ENCODE measurements around the gene PRDM15. TPM values are rescaled to one million over a fixed set of nuclear protein-coding genes. Genes with fewer than 3 reads are reported as not detected.

Gene PRDM15
- total RNA-seq, 2 experiments from 2014 or later, result 10.4 to 12.0 TPM

DNA sequence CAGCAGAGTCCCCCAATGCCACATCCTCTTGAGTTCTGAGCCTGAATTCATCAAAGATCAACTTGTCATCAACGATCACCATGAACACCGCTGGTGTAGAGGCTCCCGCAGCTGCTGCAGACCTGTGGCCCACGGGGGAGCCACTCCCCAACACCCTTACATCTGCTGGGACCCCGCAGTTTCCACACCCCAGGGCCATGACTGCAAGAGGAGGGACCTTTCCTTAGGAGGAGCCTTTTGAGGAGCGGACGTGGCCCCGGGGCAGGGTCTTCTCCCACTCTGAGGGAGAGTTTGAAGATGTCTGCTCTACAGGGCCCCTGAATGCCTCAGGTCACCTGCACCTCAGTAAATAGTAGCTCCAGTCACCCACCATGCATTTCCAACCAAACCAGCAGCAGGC, 2.7 kb downstream of the PRDM15 start:
- intact Hi-C loops (cut with DNase I, micrococcal nuclease), result loop anchor here in 1 of 2 experiments (1.0 to 5.0 kb wide), 2 partner anchors 26 to 361 kb away; no protein-coding TSS in a partner anchor
- no peak for TF ChIP-seq CTCF (IDR thresholded peaks at IDR 0.05)
- peak overlapping the region; percentile 60 for H3K4me3 Mint-ChIP-seq
- H3K4me1 Mint-ChIP-seq (ENCODE audit: low read depth), result peaks cover 37% of the 10 kb centered on the region
- no peak overlapping the region for H3K27ac Mint-ChIP-seq
- Histone ChIP-seq H3K4me1 (ENCODE audit: insufficient read depth, low read length) (peaks cover 32% of the 10 kb centered on the region), H3K27me3 (ENCODE audit: control insufficient read depth in 1 of 2, insufficient read depth in 2 of 2, low read length in 2 of 2) (no peaks in the 10 kb centered on the region), H3K27ac (ENCODE audit: low read depth in 1 of 2, low read length in 2 of 2) (no peak overlapping the region), H3K36me3 (ENCODE audit: insufficient read depth, low read length) (peaks cover 2% of the 10 kb centered on the region), H3K9me3 (ENCODE audit: control insufficient read depth in 1 of 2, insufficient read depth in 1 of 2, low read length in 2 of 2) (no peaks in the 10 kb centered on the region), H3K4me3 (ENCODE audit: low read length) (no peak overlapping the region)
- no peak for DNase-seq
- ChIA-PET CTCF (no interaction called here), POLR2A (interaction anchor here (1.3 kb wide), 1 partner anchor 50 kb away, joined by 3 read pairs; no protein-coding TSS in a partner anchor)
- no peaks in the 10 kb centered on the region for H3K9me3 Mint-ChIP-seq
- H3K27me3 Mint-ChIP-seq, result no peaks in the 10 kb centered on the region
- ATAC-seq (ENCODE audit: poor library complexity), result no peak
- peaks cover 14% of the 10 kb centered on the region for H3K36me3 Mint-ChIP-seq (ENCODE audit: low read depth)

- Mint-ChIP-seq H3K27me3 (no peaks in the 10 kb centered on the region), H3K4me3 (no peak overlapping the region), H3K9me3 (no peaks in the 10 kb centered on the region), H3K27ac (no peak overlapping the region), H3K4me1 (ENCODE audit: low read depth) (peaks cover 30% of the 10 kb centered on the region), H3K36me3 (ENCODE audit: low read depth) (peaks cover 14% of the 10 kb centered on the region)
- H3K36me3 ChIP-seq (ENCODE audit: insufficient read depth, low read length), result peaks cover 2% of the 10 kb centered on the region
- POLR2A ChIA-PET, result interaction anchor here (1.3 kb wide), 1 partner anchor 51 kb away, joined by 3 read pairs; no protein-coding TSS in a partner anchor
- no peak for TF ChIP-seq CTCF (IDR thresholded peaks at IDR 0.05)
- CTCF ChIA-PET, result no interaction called here
- no peak for ATAC-seq (ENCODE audit: poor library complexity)
- H3K4me1 ChIP-seq (ENCODE audit: insufficient read depth, low read length), result peaks cover 30% of the 10 kb centered on the region
- H3K27me3 ChIP-seq (ENCODE audit: control insufficient read depth in 1 of 2, insufficient read depth in 2 of 2, low read length in 2 of 2), result no peaks in the 10 kb centered on the region
- H3K4me3 ChIP-seq (ENCODE audit: low read length), result no peak overlapping the region
- intact Hi-C loops (cut with DNase I, micrococcal nuclease), result loop anchor here in 1 of 2 experiments (5.0 kb wide), 1 partner anchor 362 kb away; no protein-coding TSS in a partner anchor
- no peak for DNase-seq
- H3K9me3 ChIP-seq (ENCODE audit: control insufficient read depth in 1 of 2, insufficient read depth in 1 of 2, low read length in 2 of 2), result no peaks in the 10 kb centered on the region
- H3K27ac ChIP-seq (ENCODE audit: low read depth in 1 of 2, low read length in 2 of 2), result no peak overlapping the region
Observed at GRCh38 chr21:41875086-41875485, 4.1 kb downstream of the PRDM15 start.

GRCh38 chr21:41874611-41875010, 4.5 kb downstream of the PRDM15 start:
- DNase-seq, result no peak
- H3K4me1 ChIP-seq (ENCODE audit: insufficient read depth, low read length), result peaks cover 25% of the 10 kb centered on the region
- no peak overlapping the region for H3K27ac Mint-ChIP-seq
- H3K9me3 Mint-ChIP-seq, result no peaks in the 10 kb centered on the region
- peaks cover 2% of the 10 kb centered on the region for H3K36me3 ChIP-seq (ENCODE audit: insufficient read depth, low read length)
- CTCF ChIA-PET, result no interaction called here
- no peak overlapping the region for H3K4me3 ChIP-seq (ENCODE audit: low read length)
- ATAC-seq (ENCODE audit: poor library complexity), result no peak
- H3K4me1 Mint-ChIP-seq (ENCODE audit: low read depth), result peaks cover 26% of the 10 kb centered on the region
- no peak overlapping the region for H3K4me3 Mint-ChIP-seq
- POLR2A ChIA-PET, result no interaction called here
- H3K9me3 ChIP-seq (ENCODE audit: control insufficient read depth in 1 of 2, insufficient read depth in 1 of 2, low read length in 2 of 2), result no peaks in the 10 kb centered on the region
- peaks cover 14% of the 10 kb centered on the region for H3K36me3 Mint-ChIP-seq (ENCODE audit: low read depth)
- no peak for TF ChIP-seq CTCF (IDR thresholded peaks at IDR 0.05)
- H3K27me3 ChIP-seq (ENCODE audit: control insufficient read depth in 1 of 2, insufficient read depth in 2 of 2, low read length in 2 of 2), result no peaks in the 10 kb centered on the region
- no peak overlapping the region for H3K27ac ChIP-seq (ENCODE audit: low read depth in 1 of 2, low read length in 2 of 2)
- H3K27me3 Mint-ChIP-seq, result no peaks in the 10 kb centered on the region
- intact Hi-C loops (cut with DNase I, micrococcal nuclease), result loop anchor here in 1 of 2 experiments (5.0 kb wide), 1 partner anchor 363 kb away; no protein-coding TSS in a partner anchor
